ENCODE results near the gene RPS6KA2.

The RPS6KA2 gene

DNA sequence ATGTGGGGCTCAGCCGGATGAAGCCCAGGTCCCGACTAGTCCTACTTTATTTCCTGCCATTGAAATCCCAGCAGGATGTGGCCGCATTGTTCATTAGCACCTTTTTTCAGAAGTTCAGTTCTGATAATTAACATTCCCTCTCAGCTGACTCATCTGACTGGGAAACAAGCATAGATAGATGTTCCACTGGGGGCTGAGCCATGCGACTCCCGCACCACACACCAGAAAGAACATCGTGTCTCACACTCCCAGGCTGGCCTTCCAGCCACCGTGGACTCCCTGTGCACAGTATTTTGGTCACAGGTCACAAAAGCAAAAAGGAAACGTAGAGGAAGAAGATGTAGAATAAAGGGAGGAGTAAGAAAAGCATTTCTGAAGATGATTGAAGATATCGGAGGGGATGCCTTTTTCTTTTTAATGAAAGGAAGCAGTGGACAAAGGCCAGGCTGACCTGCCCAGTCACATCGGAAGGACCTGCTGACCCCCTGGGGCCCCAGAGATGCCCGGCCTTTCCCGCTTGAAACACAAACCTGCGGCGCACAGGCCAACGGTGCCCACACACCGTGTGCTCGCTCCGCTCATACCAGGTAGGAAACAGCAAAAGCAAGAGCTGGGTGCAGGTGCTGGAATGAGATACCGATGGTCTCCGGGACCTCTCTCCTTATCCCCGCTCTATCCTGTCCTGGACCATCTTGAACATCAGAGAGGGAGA lies 11.8 kb downstream of the RPS6KA2 start:
- DNase-seq (ENCODE audit: low read depth in 2 of 2) = no peak

DNA sequence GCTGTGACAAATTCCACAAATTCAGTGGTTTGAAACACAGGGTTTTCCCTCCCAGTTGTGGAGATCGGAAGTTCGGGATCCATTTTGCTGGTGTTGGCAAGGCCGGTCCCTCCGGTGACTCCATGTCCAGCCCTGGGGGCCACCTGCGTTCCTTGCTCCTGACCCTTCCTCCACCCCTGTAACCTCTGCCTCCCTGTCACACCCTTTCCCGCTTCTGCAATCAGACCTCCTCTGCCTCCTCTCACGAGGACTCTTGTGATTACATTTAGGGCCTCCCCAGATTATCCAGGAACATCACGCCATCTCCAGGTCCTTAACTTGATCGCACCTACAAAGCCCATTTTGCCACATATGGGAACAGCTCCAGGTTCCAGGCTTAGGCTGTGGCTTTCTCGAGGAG lies 12.5 kb downstream of the RPS6KA2 start:
- DNase-seq (ENCODE audit: low read depth in 2 of 2) = no peak

DNA sequence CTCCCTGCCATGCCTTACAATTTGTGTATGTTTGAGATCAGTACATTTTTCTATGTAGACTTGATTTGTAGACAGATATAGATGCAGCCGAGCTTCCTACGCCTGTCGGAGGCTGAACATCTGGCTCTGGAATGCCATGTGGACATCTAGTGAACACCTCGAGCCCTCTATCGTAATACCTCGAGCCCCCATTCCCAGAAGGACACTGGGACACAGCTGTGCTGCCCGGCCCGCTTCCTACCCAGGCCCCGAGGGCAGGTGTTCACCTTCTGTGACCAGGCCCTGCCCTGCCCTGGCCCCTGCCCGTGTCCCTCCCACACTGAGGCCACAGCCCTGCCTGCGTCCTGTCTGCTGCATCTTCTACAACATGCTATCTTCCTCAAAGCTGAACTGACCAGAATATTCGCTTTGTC lies 12.9 kb downstream of the RPS6KA2 start:
- no peak for DNase-seq (ENCODE audit: low read depth in 2 of 2)

DNA sequence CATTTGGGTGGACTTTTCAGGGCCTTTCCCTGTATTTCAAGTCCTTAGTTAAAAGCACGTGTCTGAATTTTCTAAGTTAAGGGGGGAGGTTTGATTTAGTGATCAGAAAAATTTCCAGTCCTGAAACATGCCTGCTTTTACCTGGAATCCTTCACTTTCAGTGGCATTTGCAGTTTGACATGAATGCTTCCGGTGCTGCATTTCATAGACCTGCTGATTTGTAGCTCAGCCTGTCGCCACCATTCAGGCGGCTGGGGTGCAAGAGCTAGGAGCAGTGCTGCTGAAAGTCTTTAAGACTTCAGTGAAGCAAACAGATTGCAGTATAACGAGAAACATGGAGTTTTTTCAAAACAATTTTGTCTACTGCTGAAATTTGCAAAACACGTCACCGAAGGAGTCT lies 14.0 kb downstream of the RPS6KA2 start:
- no peak for DNase-seq (ENCODE audit: low read depth in 2 of 2)

DNA sequence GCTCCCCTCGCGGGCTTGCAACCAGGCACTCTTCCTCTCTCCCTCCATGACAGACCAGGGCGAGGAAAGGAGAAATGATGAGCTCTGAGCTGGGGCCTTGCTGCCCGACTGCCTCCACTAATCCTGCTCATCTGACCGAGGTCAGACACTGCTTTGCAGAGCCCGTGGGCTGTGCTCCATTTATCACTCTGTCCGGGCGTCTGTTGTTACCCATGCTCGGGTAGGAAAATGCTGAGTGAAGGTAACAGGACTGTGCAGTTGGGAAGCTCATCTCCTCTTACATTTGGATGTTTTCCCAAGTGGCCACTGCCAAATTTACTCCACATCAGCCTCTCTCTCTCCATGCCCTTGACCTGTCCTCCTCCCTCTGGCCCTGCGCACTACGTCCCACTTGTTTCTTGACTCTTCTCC lies 14.6 kb downstream of the RPS6KA2 start:
- DNase-seq (ENCODE audit: low read depth in 2 of 2) = no peak

DNA sequence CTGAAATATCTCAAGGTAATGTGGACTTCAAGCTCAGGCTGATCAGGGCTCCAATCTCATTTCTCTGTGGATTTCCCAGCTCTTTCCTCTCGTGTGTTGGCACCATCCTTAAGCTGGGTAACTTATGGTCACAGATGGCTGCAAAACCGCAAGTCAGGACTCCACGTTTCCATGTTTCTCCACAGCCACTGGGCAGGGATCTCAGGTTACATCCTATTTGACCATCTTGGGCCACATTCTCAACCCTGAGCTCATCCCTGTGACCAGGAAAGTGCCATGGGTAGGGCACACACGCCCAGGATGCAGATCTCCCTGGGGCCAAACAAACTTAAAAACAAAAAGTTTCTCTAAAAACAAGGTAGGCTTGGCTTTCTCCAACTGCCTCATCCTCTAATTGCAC lies 15.4 kb downstream of the RPS6KA2 start:
- DNase-seq (ENCODE audit: low read depth in 2 of 2) = no peak

DNA sequence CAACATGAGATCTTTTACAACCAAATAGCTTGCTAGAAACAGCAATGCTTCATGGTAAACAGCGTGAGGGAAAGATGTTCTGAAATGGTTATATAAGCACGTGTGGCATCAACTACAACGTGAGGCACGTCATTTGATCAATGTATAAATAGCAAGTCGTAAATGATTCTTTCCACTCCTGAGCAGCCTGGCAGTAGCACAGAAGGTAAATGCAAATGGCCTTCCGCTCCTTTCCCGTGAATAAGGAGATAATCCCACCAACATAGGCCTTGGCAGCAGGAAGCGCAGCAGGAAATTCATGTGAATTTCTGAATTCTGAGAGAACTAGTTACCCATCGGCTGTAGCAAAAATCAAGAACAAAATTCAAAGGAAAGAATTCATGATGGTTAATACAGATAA lies 17.0 kb downstream of the RPS6KA2 start:
- DNase-seq (ENCODE audit: low read depth in 2 of 2) = no peak

DNA sequence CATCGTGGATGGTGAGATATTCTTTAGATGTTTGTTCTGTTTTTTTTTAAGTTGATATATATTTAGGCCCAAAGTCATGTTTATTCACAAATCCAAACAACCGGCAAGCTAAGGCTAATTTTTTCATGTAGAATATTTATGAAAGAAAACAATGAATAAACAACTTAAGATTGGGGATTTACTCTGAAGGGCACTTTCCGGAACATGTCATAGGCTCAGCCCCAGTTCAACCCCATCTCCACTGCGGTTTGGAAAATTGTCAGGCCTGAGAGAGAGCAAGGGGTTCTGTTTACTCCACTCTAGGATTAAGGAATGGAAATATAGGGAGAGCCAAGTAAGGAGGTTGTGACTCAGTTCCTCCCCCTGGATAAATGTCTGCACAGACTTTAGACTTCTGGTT lies 18.3 kb downstream of the RPS6KA2 start:
- no peak for DNase-seq (ENCODE audit: low read depth in 2 of 2)

DNA sequence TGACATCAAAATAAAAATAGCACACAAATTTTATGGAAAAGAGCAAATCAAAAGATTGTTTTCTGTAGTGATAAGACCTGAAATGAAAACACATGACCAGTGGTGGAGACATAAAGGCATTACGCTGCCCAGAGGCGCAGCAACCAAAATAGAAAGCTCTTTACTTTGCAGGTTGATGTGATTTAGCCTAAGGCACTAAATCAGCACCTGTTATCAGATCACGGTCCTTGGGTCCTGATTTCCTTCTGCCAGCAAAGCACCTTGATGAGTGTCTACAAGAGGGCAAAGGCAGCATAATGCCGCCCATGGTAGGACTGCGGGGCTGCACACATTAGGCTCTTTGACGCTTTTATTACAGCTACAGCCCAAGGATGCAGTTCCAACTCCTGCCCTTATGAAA lies 21.3 kb downstream of the RPS6KA2 start:
- no peak for DNase-seq (ENCODE audit: low read depth in 2 of 2)

DNA sequence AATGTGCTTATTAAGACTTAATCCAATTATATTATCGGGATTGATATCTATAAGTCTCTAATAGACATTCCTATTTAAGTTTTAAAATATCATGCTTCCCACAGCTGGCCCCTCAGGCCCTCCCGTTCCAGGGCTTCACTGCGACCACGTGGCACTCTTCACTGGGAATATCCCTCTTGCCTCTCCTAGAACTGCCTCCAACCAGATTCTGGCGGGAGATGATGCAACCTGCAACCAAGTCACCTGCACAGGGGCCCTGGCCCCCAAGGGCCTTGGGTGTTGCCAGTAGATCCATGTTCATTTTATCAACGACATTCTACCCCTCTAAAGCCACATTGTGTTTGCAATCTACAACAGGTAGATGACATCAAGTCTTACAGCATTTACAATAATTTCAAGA lies 22.1 kb downstream of the RPS6KA2 start:
- no peak for DNase-seq (ENCODE audit: low read depth in 2 of 2)

DNA sequence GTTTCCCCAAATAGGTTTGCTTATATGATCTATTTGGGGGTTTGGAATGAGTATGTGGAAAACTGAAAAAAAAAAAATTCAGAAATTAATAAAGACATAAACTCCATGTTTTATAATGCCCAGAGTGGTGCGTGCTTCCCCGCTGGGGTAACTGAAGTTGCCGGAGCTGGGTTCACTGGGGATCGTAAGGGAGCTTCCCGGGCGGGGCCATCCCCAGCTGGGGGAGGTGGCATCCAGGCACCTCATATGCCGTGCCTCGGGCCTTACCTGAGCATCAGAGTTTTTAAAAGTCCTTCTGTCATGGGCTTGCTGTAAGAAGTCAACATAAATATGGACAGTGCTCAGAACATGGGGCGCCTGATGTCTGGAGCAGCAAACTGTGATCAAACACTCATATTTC lies 22.7 kb downstream of the RPS6KA2 start:
- no peak for DNase-seq (ENCODE audit: low read depth in 2 of 2)

DNA sequence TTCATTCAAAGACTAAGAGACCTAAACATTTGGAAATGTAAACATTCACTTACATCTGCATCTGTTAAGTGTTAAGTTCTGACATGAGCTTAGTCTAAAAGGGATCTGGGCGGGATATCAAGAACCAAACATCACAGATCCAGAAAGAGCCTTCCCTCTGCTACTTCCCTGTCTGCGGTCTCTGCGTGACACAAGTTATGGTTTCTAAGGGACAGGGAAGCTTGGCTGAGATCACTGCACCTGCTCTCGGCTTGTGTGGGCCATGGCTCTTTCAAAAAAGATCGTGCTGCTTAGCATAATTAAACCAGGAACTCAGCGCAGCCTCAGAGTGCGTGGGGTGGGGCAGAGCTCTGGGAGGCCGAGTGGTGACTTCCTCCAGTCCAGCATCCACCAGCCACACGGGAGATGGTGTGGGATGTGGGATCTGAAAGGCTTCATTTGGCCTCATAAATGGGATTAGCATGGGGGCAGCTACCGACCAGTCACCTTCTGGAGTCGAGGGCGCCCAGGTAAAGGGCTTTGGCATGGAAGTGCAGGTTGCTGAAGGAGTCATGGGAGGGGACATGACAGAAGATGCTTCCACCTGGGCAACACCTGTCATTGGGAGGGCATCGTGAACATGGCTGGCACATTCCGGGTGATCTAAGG lies 23.9 kb downstream of the RPS6KA2 start:
- DNase-seq (ENCODE audit: low read depth in 2 of 2) = no peak

DNA sequence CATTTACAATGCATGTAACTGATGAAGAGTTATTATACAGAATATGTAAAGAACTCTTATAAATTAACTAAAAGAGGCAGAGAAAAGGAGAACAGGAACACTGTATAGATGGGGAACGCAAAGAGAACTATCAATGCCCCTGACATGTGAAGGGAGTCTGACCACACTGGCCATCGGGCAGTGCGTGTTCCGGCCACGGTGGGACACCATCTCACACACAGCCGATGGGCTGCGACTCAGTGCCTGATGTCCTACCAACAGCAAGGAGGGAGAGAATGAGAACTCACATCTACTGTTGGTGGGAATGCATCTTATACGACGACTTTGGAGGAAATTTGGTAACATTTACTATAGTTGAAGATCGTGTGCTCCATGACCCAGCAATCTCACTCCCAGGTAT lies 25.1 kb downstream of the RPS6KA2 start:
- DNase-seq (ENCODE audit: low read depth in 2 of 2) = no peak

DNA sequence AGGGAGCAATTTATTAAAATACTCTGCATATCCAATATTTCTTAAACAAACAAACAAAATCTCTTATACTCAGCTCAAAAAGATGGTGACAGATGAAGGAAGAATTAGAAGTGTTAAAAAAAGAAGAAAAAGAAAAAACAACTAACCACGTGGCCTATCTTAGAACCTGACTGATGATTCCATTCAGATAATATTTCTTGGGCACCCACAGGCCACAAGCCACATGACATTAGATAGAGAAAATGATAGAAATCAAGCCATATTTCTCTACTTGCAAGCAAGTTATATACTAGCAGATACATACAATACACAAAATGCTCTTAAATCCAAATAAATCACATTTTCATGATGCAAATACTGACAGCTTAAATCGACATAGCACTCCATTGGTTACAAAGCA lies 26.1 kb downstream of the RPS6KA2 start:
- DNase-seq (ENCODE audit: low read depth in 2 of 2) = no peak

DNA sequence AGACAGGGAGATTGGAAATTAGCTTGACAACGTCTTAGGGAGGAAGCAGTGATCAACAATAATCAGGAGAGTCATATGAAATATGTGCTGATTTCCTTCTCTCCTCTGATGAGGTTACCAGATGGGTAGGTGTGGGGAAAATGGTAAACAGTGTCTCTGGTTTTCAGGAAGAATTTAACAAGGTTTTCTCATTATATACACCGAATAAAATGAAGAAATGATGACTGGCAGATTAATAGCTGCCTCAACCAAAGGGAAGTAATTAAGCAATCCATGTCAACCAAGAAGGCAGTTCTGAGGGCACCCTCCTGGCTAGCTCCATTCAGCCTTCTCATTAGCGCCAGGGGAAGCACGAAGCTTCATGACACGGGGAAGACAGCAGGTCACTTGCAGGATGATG lies 27.8 kb downstream of the RPS6KA2 start:
- no peak for DNase-seq (ENCODE audit: low read depth in 2 of 2)

DNA sequence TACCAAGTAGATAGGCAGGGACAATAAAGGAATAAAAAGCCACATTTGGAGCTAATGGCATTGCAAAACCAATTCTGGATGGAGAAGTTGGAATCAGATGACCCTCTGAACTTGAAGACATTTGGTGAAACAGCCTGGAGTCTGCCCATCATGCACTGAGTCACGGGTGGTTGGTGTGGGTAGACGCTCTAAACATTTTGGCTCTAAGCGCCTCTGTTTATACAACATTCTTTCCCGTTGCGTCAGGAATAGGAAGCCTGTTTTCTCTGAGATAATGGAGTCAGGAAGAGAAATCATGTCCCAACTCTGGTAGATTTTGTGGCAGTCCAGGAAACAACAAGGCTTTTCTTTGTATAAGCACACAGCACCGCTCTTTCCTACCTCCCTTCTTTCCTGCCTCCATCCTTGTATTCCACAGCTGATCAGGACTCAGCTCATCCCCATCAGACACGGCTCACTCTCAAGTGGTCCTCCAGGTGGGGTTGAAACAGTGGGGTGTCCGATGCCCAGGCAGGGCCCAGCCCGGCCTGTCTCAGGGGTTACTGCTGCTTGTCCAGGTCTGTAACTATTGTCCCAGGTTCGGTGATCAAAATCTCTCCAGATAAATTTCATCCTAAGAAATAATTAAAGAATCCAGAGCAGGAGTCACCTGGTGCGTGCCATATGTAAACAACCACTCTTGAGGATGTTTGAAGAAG lies 28.5 kb downstream of the RPS6KA2 start:
- DNase-seq (ENCODE audit: low read depth in 2 of 2) = no peak

DNA sequence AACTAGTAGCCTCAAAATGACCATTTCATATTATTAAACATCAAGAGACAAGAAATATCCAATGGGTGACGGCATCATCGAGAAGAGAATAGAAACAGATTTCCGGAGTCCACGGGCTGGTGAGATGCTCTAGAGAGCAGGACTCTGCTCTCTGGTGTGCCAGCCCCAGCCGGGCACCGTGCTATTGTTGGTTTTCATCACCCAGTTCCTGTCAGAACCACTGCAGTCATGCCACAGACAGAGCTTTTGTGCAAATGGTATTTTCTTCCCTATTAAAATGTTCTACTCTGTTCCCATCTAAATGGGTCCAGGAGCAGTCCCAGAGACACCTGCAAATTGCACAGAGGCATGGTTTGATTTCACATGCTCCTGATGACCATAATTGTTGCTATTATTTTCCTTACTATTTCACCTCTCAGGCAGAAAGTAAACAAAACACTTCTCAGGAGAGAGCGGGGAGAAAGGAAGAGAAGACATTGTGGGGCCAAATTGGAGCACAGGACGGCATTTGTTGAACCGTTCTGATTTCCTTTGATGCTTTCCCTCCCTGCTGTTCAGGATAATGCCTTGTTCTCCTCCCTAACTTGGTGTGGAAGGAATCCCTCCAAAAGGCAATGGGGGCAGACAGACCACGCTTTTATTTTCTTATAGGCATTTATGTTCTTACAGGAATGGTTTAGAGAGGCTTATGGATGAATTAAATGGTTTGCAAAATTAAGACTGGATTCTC lies 29.2 kb downstream of the RPS6KA2 start:
- DNase-seq (ENCODE audit: low read depth in 2 of 2) = no peak

DNA sequence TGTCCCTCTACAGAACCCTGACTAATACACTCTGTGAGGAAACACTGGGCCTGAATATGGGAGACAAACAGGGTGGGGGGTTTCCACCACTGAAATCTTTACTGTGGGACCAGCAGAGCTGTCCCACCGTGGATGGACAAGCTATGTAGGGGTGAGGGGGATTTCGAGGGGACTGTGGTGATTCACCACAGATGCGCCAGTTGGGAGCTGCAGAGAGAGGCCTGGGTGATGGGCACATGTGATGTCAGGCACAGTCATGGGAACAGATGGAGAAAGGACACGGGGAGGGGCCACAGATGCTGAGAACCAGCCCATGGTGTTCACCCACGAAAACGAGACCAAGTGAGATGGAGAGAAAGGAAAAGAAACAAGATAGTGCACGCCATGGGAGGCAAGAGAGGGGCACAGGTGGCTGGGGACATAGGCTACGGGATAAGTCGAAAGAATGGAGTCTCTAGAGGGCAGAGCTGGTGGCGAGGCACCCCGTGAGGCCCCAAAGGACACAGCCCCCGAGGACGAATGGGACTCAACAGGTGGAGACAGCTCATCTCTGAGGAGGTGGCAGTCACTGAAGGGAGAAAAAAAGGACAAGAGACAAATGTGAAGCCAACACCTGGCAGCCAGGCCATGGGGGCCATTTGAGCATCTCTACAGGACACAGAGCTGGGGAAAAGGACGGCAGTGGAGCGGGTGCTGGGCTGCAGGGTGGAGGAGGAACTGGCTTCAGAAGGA lies 30.1 kb downstream of the RPS6KA2 start:
- DNase-seq (ENCODE audit: low read depth in 2 of 2) = no peak

DNA sequence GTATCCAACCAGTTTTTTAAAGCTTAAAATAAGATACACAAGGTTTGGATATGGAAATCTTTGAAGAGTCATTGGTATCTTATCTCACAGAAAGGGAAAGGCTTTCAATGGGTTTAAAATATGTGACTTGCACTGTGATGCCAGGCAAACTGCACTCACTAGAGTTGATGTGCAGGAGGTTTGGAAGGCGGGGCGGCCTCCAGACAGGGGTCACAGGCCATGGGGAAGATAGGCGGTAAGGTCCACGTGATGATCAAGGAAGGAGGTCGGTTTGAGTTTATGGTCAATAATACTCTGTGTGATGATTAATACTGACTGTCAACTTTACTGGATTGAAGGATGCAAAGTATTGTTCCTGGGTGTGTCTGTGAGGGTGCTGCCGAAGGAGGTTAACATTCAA lies 31.1 kb downstream of the RPS6KA2 start:
- DNase-seq (ENCODE audit: low read depth in 2 of 2) = no peak

DNA sequence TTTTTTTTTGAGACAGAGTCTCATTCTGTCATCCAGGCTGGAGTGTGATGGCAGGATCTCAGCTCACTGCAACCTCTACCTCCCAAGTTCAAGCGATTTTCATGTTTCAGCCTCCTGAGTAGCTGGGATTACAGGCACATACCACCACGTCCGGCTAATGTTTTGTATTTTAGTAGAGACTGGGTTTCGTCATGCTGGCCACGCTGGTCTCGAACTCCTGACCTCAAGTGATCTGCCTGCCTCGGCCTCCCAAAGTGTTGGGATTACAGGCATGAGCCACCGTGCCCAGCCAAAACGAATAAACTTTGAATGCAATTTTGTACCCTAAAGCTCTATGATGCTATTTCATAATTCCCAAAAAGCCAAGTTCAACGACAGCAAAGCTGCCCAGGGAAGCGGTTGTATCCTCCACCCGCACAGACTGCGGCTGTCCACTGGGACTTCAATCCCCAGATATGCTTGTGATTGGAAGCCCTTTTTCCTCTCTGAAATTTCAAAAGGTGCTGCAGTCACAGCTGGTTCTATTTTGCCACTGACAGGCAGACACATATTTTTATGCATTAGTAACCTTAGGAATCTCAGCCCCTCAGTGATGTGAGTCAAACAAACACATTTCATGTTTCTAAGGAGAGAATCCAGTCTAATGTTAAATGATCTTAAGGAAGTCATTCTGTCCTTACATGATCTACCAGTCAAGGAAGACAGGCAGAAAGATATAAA lies 31.8 kb downstream of the RPS6KA2 start:
- DNase-seq (ENCODE audit: low read depth in 2 of 2) = no peak

DNA sequence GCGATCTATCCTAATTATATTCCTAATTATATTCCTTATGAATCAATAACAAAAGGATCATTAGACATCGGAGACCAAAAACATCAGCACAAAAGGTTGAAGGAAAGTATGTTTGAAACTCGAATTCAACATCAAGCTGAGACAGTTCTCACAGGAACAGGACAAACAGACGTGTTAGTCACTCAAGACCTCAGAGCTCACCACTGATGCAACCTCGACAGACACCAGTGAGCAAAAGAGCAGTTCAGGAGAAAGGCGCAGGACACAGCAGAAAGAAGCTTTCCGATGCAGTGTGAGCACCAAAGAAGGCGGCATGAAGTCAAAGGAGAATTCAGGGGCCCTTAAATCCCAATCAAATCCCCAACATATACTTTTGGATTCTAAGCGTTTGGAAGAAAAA lies 34.2 kb downstream of the RPS6KA2 start:
- DNase-seq (ENCODE audit: low read depth in 2 of 2) = no peak
